ENCODE data around the gene BICDL1.

Gene BICDL1

DNA sequence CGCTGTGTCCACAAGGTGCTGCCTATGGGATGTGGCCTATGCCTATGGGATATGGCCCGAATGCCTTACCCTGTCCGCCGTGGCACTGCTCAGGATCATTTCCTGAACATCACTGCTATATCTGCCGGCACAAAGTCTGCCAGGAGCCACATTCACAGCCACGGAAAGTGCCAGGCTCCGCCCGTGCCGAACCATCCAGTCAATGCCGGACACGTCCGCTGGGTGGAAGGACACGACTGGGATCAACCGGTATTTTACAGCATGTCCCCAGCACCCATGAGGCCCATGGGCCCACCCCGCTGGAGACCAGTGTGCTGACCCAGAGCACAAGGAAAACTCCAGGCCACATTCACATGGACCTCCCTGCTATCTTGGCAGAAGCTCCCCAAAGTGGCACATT lies 142.1 kb downstream of the BICDL1 start:
- DNase-seq = no peak

DNA sequence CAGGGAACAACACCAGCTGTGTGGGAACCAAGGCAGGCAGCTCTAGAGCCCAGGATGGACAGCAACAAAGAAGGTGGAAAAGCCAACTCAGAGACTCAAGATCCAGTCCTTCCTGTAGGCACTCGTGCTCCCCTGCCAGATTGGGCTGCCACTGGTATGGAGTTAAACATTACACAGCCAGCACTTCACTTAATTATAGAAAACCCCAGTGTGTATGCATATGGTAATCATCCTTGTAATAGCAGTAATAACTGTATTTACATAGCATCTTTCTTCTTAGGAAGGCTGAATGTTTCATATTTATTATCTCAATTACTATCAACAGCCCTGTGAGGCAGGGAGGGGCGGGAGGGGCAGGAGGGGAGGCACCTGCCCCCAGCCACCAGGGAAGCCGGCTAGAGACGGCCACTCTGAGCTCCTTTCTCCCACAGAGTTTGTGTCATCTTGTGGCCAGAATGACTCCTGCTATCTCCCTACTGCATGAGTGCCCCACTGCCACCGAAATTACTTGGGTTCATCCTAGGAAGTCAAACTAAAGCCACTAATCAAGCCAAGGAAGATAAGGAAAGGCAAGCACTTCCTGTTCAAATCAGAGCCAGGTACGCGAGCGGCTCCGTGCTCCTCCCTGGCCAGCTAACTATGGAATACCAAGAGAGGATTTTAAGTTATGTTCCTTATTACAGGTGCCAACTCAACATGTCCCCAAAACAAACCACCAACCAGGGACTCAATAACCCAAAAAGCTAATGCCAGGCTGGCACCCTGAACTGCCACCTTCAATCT lies 143.2 kb downstream of the BICDL1 start:
- no peak for DNase-seq

DNA sequence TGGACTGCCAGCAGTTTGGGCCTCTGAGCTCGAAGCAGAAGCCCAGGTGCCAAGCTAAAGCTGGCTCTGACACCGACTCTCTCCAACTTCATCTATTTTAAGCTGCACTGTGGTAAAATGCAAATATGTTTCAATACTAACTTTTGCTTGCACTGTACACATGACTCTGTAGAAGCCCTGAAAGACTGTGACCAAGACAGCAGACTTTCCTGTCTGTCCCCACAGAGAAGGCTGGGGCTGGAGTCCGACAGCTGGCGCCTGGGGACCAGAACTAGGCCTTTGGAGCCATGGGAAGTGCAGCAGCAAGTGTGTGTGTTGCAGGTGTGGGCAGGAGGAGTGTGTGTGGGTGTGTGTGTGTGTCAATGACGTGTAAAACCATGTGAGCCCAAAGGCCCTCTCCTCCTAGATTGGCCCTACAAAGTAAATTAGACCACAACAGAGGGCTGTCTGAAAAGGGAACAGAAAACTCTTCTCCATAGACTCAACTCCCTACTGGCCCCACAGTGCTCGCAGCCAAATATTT lies 143.9 kb downstream of the BICDL1 start:
- no peak for DNase-seq

DNA sequence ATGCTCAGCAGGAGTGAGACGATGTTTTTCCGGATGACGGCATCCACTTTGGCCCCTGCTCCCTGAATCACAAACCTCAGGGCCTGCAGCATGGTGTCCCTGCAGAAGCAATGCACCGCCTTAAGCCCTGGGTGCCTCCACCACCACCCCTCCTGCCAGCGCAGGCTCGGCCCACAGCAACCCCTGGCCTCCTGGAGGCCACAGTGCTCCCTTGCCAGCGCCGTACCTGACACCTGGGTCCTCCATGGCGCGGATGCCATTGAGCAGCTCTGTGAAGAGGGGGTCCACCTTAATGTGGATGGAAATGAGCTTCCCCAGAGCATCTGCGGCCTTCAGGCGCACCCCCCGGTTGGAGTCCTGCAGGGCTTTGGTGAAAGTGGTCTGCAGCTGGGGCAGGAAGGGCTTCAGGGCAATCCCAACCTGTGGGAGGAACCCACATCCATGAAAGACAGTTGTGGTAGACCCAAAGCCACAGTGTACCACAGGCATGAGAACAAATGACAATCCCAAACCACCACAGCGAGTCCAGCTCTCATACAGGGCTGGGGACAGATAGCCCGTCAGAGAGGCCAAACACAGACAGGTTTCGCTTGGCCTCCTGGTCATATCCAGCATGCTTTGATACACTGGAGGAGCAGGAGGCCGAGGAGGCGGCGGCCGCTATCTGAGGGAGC lies 145.4 kb downstream of the BICDL1 start:
- no peak for DNase-seq

DNA sequence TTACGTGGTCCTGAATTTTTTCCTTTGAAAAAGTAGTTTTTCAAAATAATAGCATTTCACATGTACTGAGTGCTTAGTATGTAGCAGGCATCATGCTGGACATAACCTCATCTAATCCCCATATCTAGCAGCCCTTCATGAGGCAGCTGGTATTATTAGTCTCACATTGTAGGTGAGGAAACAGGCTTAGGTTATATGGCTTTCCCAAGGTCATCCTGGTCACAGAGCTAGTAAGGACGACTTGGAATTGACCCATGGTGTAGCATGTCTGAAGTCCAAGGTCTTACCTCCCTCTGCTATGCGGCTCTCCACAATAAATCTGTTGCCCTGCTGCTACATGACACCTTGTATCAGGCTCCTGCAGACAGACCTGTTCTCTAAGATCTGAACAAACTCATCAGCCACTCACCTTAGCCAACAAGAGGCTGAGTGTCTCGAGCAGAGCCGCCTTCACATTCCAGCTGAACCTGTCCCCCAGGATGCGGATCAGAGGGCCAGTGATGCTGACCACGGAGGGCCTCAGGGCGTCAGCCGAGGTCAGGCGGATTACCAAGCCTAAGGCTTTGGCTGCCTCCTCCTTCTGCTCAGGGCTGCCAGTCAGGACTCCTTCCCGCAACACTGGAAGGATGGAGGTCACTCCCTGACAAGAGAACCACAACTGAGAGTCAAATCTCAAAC lies 147.2 kb downstream of the BICDL1 start:
- no peak for DNase-seq

DNA sequence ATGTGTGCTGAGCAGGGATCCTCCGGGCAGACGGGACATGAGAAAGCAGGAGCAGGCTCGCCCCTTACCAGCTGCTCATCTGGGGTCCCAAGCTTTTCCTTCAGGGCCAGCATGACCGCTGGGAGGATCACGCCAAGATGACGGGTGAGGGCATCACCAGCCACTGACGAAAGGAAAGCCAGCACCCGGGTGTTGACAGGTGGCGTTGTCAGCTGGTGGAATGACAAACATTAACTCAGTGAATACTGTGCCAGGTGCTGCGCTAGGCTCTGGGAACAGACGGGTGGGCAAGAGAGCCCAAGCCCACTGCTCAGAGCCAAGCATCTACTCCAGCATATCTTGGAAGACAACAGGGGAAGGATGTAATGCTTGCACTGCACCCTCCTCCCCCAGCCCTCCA lies 148.8 kb downstream of the BICDL1 start:
- no peak for DNase-seq

DNA sequence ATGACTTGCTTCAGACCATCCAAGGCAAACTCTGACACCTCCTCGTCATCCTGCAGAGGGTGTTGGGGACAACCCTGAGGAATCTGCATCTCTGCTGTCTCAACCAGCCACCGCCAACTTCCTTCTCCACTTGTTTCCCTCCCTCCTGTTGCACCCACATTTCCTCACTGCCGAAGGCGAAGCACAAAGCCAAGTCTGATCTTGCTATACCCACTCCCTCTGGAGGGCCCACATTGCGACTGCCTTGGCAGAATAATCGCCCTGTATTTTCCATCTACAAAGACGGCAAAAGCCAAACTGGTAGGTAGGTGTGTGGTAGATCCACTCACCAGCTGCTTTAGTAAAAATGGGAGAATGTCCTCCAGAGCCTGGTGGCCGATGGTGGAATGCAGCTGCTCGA lies 149.3 kb downstream of the BICDL1 start:
- no peak for DNase-seq

DNA sequence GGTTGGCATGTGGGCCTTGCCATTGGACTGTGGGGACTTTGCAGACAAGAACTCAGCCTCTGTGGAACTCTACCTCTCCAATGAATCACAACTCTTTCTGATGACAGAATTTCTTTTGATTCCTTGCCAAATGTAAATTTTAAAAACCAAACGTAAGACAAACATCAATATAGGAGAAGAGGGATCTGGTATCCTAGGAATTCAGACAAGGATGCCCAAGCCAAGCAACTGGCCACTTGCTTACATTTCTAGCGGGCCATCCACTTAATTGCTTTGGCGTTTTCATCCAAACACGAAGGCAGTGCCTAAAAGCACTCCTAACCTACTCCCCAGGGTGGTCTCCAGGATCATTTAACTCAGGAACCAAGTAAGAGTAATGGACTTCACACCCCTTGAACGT lies 150.9 kb downstream of the BICDL1 start:
- DNase-seq = no peak

DNA sequence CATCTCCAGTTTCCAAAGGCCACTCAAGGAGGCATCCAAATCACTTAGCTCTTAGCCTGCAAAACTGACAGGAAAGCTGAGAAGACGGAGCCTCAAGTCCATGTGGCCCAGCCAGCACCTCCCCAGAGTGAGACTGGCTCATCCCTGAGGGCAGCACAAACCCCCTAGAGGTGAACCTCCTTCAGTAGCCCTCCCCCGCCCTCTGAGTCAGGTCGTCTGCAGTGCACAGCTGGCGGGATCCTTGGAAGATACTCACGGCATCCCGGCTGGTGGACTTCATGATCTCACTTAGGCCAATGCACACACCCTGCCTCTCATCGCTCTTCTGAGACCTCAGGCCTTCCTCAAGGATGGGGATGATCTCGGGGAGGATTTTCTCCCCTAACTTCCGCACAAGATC lies 151.6 kb downstream of the BICDL1 start:
- DNase-seq = no peak

DNA sequence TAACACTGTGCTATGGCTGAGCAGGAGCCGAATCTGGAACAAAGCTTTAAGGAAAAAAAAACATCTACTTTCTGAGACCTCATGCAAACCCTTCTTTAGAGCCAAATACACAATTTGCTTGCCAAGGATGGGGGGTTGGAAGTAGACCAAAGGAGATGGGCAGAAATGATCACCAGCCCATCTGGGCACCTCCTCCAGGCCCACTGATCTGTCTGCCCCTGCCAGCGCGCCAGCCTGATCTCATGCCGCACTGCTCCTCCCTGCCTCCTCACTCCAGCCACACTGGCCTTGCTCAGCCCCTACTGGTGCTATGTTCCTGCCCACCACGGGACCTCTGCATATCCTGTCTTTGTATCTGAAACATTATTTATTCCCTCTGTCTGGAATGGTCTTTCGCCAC lies 152.3 kb downstream of the BICDL1 start:
- DNase-seq = no peak

DNA sequence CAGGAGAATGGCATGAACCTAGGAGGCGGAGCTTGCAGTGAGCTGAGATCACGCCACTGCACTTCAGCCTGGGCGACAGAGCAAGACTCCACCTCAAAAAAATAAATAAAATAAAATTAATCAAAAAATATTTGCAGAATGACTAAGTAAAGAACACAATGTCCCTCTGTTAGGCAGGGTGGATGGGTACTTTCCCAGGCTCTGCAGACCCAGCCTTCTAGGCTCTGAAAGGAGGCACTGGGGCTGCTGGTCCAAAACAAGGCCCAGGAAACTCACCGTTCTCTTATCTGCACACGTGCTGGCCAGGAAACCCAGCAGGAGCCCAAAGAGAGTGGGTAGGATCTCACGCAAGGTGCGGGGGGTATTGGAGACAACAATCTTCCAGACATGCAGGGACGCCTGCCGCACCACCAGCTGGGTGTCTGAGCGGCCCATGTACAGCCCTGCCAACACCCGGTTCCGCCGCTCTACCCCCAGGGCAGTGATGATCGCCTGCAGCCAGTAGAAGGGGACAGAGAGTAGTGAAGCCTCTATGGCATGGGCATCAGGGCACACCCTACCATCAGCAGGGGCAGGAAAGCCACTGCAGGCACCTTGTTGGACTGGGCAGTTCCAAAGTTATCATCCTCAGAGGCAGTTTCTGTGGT lies 153.3 kb downstream of the BICDL1 start:
- no peak for DNase-seq
